Ovary (tissue), 3 donors: ENCODE results near the gene MVD.

Experiments used
- CTCF ChIP-seq, 3 donors: fragments of 450-650 bp in 2 of 3; fragments of 200-600 bp in 1 of 3; IDR thresholded peaks; one replicate each; pipeline versions ENCODE4 v1.5.1 to v1.8.0; 2016 to 2022; ENCODE audit warnings: antibody characterized with exemption in 3 of 3, mild to moderate bottlenecking in 1 of 3
- EP300 ChIP-seq: sonication (generic); formaldehyde crosslinking; IDR thresholded peaks from one replicate; pipeline ENCODE4 v1.6.1; 2017; ENCODE audit warnings: antibody characterized with exemption
- POLR2A ChIP-seq: fragments of 450-650 bp; IDR thresholded peaks from one replicate; pipeline ENCODE4 v1.6.1; 2017; ENCODE audit warnings: antibody characterized with exemption, mild to moderate bottlenecking, moderate library complexity
- donor health status: DM: no; HTN: no; CAD: no.

GRCh38 chr16:88626646-88627045 is 36.2 kb downstream of the MVD start:
- no peak for TF ChIP-seq CTCF (IDR thresholded peaks at IDR 0.05)
- TF ChIP-seq EP300 = no peak
- no peak for TF ChIP-seq POLR2A
